HS-27A (cell line): ENCODE measurements around the gene HYAL3.
"Not testable (repeated sequence)": the region's sequence is repeated elsewhere in the genome, so short reads cannot be mapped to it uniquely, and the experiment has no call there.

Source experiments
- DNase-seq: peaks from one replicate; pipeline ENCODE4 v3.0.0-alpha.2; 2012; ENCODE audit warnings: low read depth, missing footprints

HYAL3 gene

GRCh38 chr3:50256978-50257890, 42.0 kb downstream of the HYAL3 start:
- DNase-seq, result no peak

- no peak for DNase-seq
Measured at GRCh38 chr3:50255251-50255615, 44.0 kb downstream of the HYAL3 start.

- DNase-seq, result no peak
Measured at GRCh38 chr3:50254577-50255250, 44.5 kb downstream of the HYAL3 start.

GRCh38 chr3:50251220-50251619, 48.0 kb downstream of the HYAL3 start:
- DNase-seq, result no peak

GRCh38 chr3:50250514-50250913, 48.7 kb downstream of the HYAL3 start:
- DNase-seq, result no peak

GRCh38 chr3:50249457-50249856, 49.7 kb downstream of the HYAL3 start:
- DNase-seq, result no peak

GRCh38 chr3:50248387-50248786, 50.8 kb downstream of the HYAL3 start:
- DNase-seq, result no peak

GRCh38 chr3:50246517-50246954, 52.7 kb downstream of the HYAL3 start:
- DNase-seq, result no peak

GRCh38 chr3:50245831-50246516, 53.2 kb downstream of the HYAL3 start:
- DNase-seq, result no peak

GRCh38 chr3:50245251-50245745, 53.9 kb downstream of the HYAL3 start:
- DNase-seq, result no peak

- DNase-seq, result not testable (repeated sequence)
Measured at GRCh38 chr3:50244813-50245212, 54.4 kb downstream of the HYAL3 start.

GRCh38 chr3:50243543-50243895, 55.7 kb downstream of the HYAL3 start:
- no peak for DNase-seq

GRCh38 chr3:50242851-50243542, 56.2 kb downstream of the HYAL3 start:
- no peak for DNase-seq
